T-helper 2 cell treated with Interferon-gamma antibody and Interleukin-4, amounts not matched to agents 5 μg/mL and 100 μg/mL, for 36 hours (primary cell): ENCODE results near the gene FAM217B.

Source experiments
- DNase-seq: peaks from one replicate; pipeline ENCODE4 v3.0.0; 2021; ENCODE audit warnings: low spot score
- H3K27ac Mint-ChIP-seq: one replicate; pipeline ENCODE4 v1.8.0; 2021; ENCODE audit warnings: mild to moderate bottlenecking, mixed read lengths
- H3K27me3 Mint-ChIP-seq: one replicate; pipeline ENCODE4 v1.8.0; 2021; ENCODE audit warnings: low read depth, mixed read lengths
- H3K36me3 Mint-ChIP-seq: one replicate; pipeline ENCODE4 v1.8.0; 2021; ENCODE audit warnings: low read depth, mixed read lengths
- H3K4me1 Mint-ChIP-seq: one replicate; pipeline ENCODE4 v1.8.0; 2021; ENCODE audit warnings: low read depth, mixed read lengths
- H3K4me3 Mint-ChIP-seq: one replicate; pipeline ENCODE4 v1.8.0; 2022; ENCODE audit warnings: mild to moderate bottlenecking, moderate library complexity, mixed read lengths
- H3K9me3 Mint-ChIP-seq: one replicate; pipeline ENCODE4 v1.8.0; 2021; ENCODE audit warnings: mixed read lengths

FAM217B gene

GRCh38 chr20:59971428-59971827, 31.2 kb downstream of the FAM217B start:
- no peaks in the 10 kb centered on the region for H3K36me3 Mint-ChIP-seq
- no peaks in the 10 kb centered on the region for H3K4me1 Mint-ChIP-seq
- H3K27ac Mint-ChIP-seq, result no peak overlapping the region
- no peak for DNase-seq
- no peak overlapping the region for H3K4me3 Mint-ChIP-seq
- no peaks in the 10 kb centered on the region for H3K9me3 Mint-ChIP-seq
- H3K27me3 Mint-ChIP-seq, result no peaks in the 10 kb centered on the region

GRCh38 chr20:59972037-59972801, 32.0 kb downstream of the FAM217B start:
- no peaks in the 10 kb centered on the region for H3K4me1 Mint-ChIP-seq
- no peaks in the 10 kb centered on the region for H3K27me3 Mint-ChIP-seq
- no peaks in the 10 kb centered on the region for H3K36me3 Mint-ChIP-seq
- H3K27ac Mint-ChIP-seq, result no peak overlapping the region
- DNase-seq, result no peak
- no peak overlapping the region for H3K4me3 Mint-ChIP-seq
- H3K9me3 Mint-ChIP-seq, result no peaks in the 10 kb centered on the region

GRCh38 chr20:59976156-59976782, 36.1 kb downstream of the FAM217B start:
- no peaks in the 10 kb centered on the region for H3K9me3 Mint-ChIP-seq
- H3K4me3 Mint-ChIP-seq, result no peak overlapping the region
- H3K36me3 Mint-ChIP-seq, result no peaks in the 10 kb centered on the region
- no peak overlapping the region for H3K27ac Mint-ChIP-seq
- H3K27me3 Mint-ChIP-seq, result no peaks in the 10 kb centered on the region
- H3K4me1 Mint-ChIP-seq, result no peaks in the 10 kb centered on the region
- DNase-seq, result no peak

GRCh38 chr20:59977086-59977485, 36.9 kb downstream of the FAM217B start:
- H3K36me3 Mint-ChIP-seq, result no peaks in the 10 kb centered on the region
- no peaks in the 10 kb centered on the region for H3K4me1 Mint-ChIP-seq
- no peak for DNase-seq
- no peak overlapping the region for H3K27ac Mint-ChIP-seq
- H3K4me3 Mint-ChIP-seq, result no peak overlapping the region
- H3K9me3 Mint-ChIP-seq, result no peaks in the 10 kb centered on the region
- H3K27me3 Mint-ChIP-seq, result no peaks in the 10 kb centered on the region

- Mint-ChIP-seq H3K4me3 (no peak overlapping the region), H3K9me3 (no peaks in the 10 kb centered on the region), H3K27me3 (no peaks in the 10 kb centered on the region), H3K27ac (no peak overlapping the region), H3K36me3 (no peaks in the 10 kb centered on the region), H3K4me1 (no peaks in the 10 kb centered on the region)
- no peak for DNase-seq
These were observed 42.9 kb downstream of the FAM217B start for GRCh38 chr20:59983076-59983475.

GRCh38 chr20:59984541-59984940, 44.4 kb downstream of the FAM217B start:
- no peak overlapping the region for H3K4me3 Mint-ChIP-seq
- no peaks in the 10 kb centered on the region for H3K9me3 Mint-ChIP-seq
- no peak overlapping the region for H3K27ac Mint-ChIP-seq
- peaks cover 3% of the 10 kb centered on the region for H3K4me1 Mint-ChIP-seq
- H3K36me3 Mint-ChIP-seq, result no peaks in the 10 kb centered on the region
- no peak for DNase-seq
- no peaks in the 10 kb centered on the region for H3K27me3 Mint-ChIP-seq

- no peaks in the 10 kb centered on the region for H3K9me3 Mint-ChIP-seq
- H3K4me3 Mint-ChIP-seq, result no peak overlapping the region
- H3K4me1 Mint-ChIP-seq, result peaks cover 3% of the 10 kb centered on the region
- no peak overlapping the region for H3K27ac Mint-ChIP-seq
- H3K27me3 Mint-ChIP-seq, result no peaks in the 10 kb centered on the region
- DNase-seq, result no peak
- no peaks in the 10 kb centered on the region for H3K36me3 Mint-ChIP-seq
These were observed 45.0 kb downstream of the FAM217B start for GRCh38 chr20:59985164-59985563.

GRCh38 chr20:59985864-59986263, 45.7 kb downstream of the FAM217B start:
- Mint-ChIP-seq H3K27ac (no peak overlapping the region), H3K9me3 (no peaks in the 10 kb centered on the region), H3K27me3 (no peaks in the 10 kb centered on the region), H3K4me1 (peaks cover 3% of the 10 kb centered on the region), H3K4me3 (no peak overlapping the region), H3K36me3 (no peaks in the 10 kb centered on the region)
- no peak for DNase-seq

GRCh38 chr20:59987135-59987534, 46.9 kb downstream of the FAM217B start:
- Mint-ChIP-seq H3K4me1 (peaks cover 3% of the 10 kb centered on the region), H3K4me3 (no peak overlapping the region), H3K9me3 (no peaks in the 10 kb centered on the region), H3K27me3 (no peaks in the 10 kb centered on the region), H3K36me3 (no peaks in the 10 kb centered on the region), H3K27ac (no peak overlapping the region)
- DNase-seq, result no peak

- no peak overlapping the region for H3K4me3 Mint-ChIP-seq
- H3K4me1 Mint-ChIP-seq, result peaks cover 3% of the 10 kb centered on the region
- H3K27ac Mint-ChIP-seq, result no peak overlapping the region
- no peaks in the 10 kb centered on the region for H3K36me3 Mint-ChIP-seq
- H3K27me3 Mint-ChIP-seq, result no peaks in the 10 kb centered on the region
- no peaks in the 10 kb centered on the region for H3K9me3 Mint-ChIP-seq
- DNase-seq, result no peak
These were observed 48.0 kb downstream of the FAM217B start for GRCh38 chr20:59988141-59988540.

GRCh38 chr20:59992526-59993084, 52.4 kb downstream of the FAM217B start:
- H3K9me3 Mint-ChIP-seq, result no peaks in the 10 kb centered on the region
- H3K4me1 Mint-ChIP-seq, result peaks cover 3% of the 10 kb centered on the region
- no peaks in the 10 kb centered on the region for H3K36me3 Mint-ChIP-seq
- peaks cover 4% of the 10 kb centered on the region for H3K27me3 Mint-ChIP-seq
- no peak for DNase-seq
- no peak overlapping the region for H3K4me3 Mint-ChIP-seq
- no peak overlapping the region for H3K27ac Mint-ChIP-seq

- Mint-ChIP-seq H3K27me3 (peaks cover 4% of the 10 kb centered on the region), H3K9me3 (no peaks in the 10 kb centered on the region), H3K4me1 (no peaks in the 10 kb centered on the region), H3K4me3 (no peak overlapping the region), H3K27ac (no peak overlapping the region), H3K36me3 (no peaks in the 10 kb centered on the region)
- no peak for DNase-seq
These were observed 53.7 kb downstream of the FAM217B start for GRCh38 chr20:59993736-59994430.

- Mint-ChIP-seq H3K27me3 (peaks cover 4% of the 10 kb centered on the region), H3K27ac (no peak overlapping the region), H3K4me1 (no peaks in the 10 kb centered on the region), H3K36me3 (no peaks in the 10 kb centered on the region), H3K9me3 (no peaks in the 10 kb centered on the region), H3K4me3 (no peak overlapping the region)
- DNase-seq, result no peak
These were observed 54.5 kb downstream of the FAM217B start for GRCh38 chr20:59994697-59995122.

- Mint-ChIP-seq H3K4me1 (no peaks in the 10 kb centered on the region), H3K27me3 (peaks cover 4% of the 10 kb centered on the region), H3K4me3 (no peak overlapping the region), H3K27ac (no peak overlapping the region), H3K9me3 (no peaks in the 10 kb centered on the region), H3K36me3 (no peaks in the 10 kb centered on the region)
- no peak for DNase-seq
These were observed 55.9 kb downstream of the FAM217B start for GRCh38 chr20:59996108-59996507.
